Cardiac fibroblast (primary cell): ENCODE measurements around the gene SUCLG2.

ENCODE experiments used
- DNase-seq, 2 donors: peaks; one replicate each; pipeline versions ENCODE4 v3.0.0 to v3.0.0-alpha.2; 2010; ENCODE audit warnings: low read depth in 2 of 2
- H3K4me3 ChIP-seq, 2 donors: replicated peaks in 1 of 2; 1 replicate in 1 of 2; 2 replicates in 1 of 2; pipeline ENCODE4 v1.5.1; 2011; ENCODE audit warnings: low read depth in 2 of 2, low read length in 2 of 2, mild to moderate bottlenecking in 2 of 2, moderate library complexity in 1 of 2
- CTCF ChIP-seq: IDR thresholded peaks from one replicate; pipeline ENCODE4 v1.5.1; 2011; ENCODE audit warnings: low read depth, mild to moderate bottlenecking, low read length, inconsistent platforms

SUCLG2 gene

GRCh38 chr3:67349551-67350174 is 304.7 kb downstream of the SUCLG2 start:
- DNase-seq = no peak
- no peak overlapping the region for H3K4me3 ChIP-seq
- TF ChIP-seq CTCF = no peak

- no peak for DNase-seq
- TF ChIP-seq CTCF = no peak
- H3K4me3 ChIP-seq = no peak overlapping the region
Observed at GRCh38 chr3:67346081-67346480, 308.3 kb downstream of the SUCLG2 start.

- no peak for TF ChIP-seq CTCF
- DNase-seq = peak in 1 of 2 donors; percentile 2
- no peak overlapping the region for H3K4me3 ChIP-seq
Observed at GRCh38 chr3:67335813-67336212, 318.6 kb downstream of the SUCLG2 start.

GRCh38 chr3:67334588-67334987 is 319.8 kb downstream of the SUCLG2 start:
- H3K4me3 ChIP-seq = no peak overlapping the region
- DNase-seq = no peak
- TF ChIP-seq CTCF = no peak

- H3K4me3 ChIP-seq = no peak overlapping the region
- no peak for DNase-seq
- TF ChIP-seq CTCF = no peak
Observed at GRCh38 chr3:67329358-67329757, 325.1 kb downstream of the SUCLG2 start.

GRCh38 chr3:67327582-67327981 is 326.8 kb downstream of the SUCLG2 start:
- no peak for DNase-seq
- no peak for TF ChIP-seq CTCF
- H3K4me3 ChIP-seq = no peak overlapping the region

- DNase-seq = no peak
- TF ChIP-seq CTCF = no peak
- H3K4me3 ChIP-seq = no peak overlapping the region
Observed at GRCh38 chr3:67325231-67325630, 329.2 kb downstream of the SUCLG2 start.
